GM12875 (cell line): ENCODE measurements around the gene ATL1.
"Not testable (repeated sequence)": the region's sequence is repeated elsewhere in the genome, so short reads cannot be mapped to it uniquely, and the experiment has no call there.

Experiments used
- H3K4me3 ChIP-seq: one replicate; pipeline ENCODE4 v1.5.1; 2011; ENCODE audit warnings: low read depth, low read length, control low read depth
- TF ChIP-seq, protein P1 (sequence below): IDR thresholded peaks from 2 replicates; pipeline ENCODE4 v1.5.1; 2011; ENCODE audit warnings: low read depth, mild to moderate bottlenecking, control low read depth, inconsistent platforms, low read length, moderate library complexity, borderline replicate concordance; ENCODE audit not compliant: insufficient read depth

ATL1 gene

DNA sequence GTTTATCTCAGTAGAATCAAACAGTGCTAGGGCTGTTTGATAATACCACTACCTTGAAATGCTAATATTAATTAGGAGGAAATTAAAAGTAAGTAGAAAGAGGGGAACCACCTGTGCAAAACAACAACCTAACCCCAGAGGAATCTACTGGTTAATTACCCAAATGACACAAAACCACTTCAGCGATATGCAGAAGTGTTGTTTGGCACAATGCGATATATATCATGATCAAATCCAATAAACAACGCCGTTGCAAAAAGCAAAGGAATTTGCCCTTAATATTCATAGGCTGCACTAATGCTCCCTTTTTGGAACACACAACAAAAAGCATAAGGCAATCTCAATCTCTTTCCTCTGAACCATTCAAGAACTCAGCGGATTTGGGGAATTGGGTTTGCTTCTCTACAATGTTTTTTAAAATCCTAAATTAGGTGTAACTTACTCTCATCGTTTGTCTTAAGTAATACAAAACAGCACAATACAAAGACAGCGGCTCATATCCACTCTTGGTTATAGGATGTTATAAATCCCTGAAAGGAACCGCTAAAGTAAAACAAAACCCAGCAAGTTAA, 29.1 kb upstream of the ATL1 start:
- TF ChIP-seq, protein P1, sequence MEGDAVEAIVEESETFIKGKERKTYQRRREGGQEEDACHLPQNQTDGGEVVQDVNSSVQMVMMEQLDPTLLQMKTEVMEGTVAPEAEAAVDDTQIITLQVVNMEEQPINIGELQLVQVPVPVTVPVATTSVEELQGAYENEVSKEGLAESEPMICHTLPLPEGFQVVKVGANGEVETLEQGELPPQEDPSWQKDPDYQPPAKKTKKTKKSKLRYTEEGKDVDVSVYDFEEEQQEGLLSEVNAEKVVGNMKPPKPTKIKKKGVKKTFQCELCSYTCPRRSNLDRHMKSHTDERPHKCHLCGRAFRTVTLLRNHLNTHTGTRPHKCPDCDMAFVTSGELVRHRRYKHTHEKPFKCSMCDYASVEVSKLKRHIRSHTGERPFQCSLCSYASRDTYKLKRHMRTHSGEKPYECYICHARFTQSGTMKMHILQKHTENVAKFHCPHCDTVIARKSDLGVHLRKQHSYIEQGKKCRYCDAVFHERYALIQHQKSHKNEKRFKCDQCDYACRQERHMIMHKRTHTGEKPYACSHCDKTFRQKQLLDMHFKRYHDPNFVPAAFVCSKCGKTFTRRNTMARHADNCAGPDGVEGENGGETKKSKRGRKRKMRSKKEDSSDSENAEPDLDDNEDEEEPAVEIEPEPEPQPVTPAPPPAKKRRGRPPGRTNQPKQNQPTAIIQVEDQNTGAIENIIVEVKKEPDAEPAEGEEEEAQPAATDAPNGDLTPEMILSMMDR, result no peak
- no peak overlapping the region for H3K4me3 ChIP-seq

DNA sequence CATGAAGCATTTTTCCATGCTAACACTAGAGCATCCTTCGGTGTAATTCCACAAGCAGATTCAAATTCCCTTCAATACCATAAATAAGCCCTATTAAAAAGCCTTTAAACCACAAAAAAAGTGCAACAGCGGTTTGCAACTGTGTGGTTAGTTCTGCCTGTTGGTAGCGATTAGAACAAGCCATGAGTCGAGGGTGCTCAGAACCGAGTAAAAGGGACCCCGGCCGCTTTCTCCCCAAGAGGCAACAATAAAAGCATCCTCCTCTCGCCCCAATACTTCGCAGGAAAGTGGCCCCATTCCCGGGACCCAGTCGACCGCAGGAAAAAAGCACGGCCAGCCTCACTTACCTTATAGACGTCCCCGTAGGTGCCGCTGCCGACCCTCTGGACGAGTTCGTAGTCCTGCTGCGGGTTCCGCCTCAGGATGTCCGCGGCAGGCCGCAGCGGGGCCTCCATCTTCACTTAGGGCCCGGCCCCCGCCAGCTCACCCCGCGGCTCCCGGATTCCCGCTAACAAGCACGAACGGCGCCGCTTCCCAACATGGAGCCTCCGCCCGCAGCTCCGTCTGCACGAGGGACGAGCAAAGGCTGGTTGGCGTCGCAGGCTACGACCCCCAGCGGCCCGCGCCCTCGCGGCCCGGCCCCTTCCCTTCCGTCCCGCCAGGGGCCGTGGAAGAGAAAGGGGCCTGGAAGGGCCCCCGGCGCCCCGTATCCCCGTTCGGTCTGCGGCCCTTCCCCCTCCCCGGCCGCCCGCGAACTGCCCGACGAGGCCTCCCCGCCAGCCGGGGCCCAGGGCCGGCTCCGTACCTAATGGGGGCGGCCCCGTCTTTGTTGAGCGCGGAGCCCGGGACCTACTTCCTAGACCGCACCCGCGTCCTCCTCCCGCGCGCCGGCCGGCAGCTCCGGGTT, 28.1 kb upstream of the ATL1 start:
- peak overlapping the region; percentile 97 for H3K4me3 ChIP-seq
- TF ChIP-seq, protein P1, result no peak

DNA sequence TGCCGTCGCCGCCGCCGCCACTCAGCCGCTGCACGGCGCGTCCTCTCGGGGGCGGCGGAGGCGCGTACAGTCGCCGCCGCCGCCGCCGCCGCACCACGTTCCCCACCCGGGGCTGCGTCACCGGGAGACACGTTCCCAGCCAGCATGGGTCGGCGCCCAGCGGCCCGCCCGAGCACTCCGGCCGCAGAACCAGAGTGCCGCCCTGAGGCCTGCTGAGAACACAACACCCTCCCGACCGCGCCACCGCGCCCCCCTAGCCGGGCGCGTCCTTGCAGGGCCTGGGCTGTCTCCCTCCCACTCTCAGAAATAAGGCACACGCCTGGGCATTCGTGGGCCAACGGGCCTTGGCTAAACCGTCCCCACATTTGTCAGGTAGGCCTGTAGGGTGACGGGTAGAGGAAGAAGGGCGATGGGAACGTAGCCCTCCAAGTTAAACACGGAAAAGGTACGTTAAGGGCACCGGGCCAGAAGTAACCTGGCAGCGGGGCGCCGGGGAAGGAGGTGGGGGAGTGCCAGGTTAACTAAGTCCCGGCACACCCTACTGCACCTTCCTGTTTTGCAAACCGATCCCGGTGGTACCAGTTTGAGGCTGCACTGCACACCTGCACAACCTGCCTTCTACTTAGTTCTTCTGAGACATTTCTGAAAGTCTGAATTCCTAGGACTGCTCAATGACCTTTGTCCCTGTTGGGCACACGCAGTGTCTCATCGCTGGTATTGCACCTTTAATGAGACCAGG, 27.3 kb upstream of the ATL1 start, which contains the start of gene MAP4K5:
MAP4K5 (minus strand) TSS at position 68 of the 739 bp plus-strand sequence. CDS start 520 bp downstream, outside the sequence.
- peak within 1 kb of the TSS; percentile 97 for H3K4me3 ChIP-seq
- TF ChIP-seq, protein P1, result peak; percentile 96

DNA sequence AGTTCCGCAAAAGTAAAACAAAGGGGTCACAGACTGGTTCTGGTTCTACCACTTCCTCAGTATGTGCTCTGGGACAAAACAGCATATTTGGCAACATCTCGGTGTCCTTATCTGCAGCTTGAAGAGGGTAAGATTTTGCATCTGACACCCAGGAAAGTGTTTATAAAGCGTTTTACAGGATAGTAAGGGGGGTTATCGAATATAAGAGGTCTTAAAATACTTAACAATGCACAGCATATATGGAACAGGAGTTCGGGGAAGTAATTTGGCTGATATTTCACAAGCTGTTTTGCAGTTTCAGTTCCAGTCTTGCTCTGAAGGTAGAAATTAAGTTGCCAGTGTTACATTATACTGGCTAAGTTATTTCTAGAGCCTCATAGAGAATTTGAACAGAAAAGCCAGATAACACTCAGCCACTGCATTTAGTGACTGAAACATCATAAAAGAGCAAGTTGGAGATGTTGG, 26.7 kb upstream of the ATL1 start:
- H3K4me3 ChIP-seq, result no peak overlapping the region
- TF ChIP-seq, protein P1, result no peak

DNA sequence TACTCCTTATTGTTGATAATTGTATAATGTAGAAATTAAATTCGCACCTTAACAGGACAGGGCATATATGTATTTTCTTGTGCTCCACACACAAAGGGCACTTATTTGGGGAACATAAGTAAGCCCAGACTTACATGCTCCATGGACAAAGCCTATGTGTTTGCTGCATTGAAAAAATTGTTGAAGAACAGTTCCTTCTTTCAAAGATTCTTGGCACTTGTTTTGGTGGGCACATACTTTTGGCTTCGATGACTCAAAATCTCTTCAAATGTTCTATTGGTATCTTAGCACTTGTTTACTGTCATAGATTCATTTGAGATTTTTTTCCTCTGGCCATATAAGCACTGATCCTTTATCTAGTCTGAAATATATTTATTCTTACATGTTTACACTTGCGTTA, 26.1 kb upstream of the ATL1 start:
- TF ChIP-seq, protein P1, result no peak
- H3K4me3 ChIP-seq, result no peak overlapping the region

DNA sequence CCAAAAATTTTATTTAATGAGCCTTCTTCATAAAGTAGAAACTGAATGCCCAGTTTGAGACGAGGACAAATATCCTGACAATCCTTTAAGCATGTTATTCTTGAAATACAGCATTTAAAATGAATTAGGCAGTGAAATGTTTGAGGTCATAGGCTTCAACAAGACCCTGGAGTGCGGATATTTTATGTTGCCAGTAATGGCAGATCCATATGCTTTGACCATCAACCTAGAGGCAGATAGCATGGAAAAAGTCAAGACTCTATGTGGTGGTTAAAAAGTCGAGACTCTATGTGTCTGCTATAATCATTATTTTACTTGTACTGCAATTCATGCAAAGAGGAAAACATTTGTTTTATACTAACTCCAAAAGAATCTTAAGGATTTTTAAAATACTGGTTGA, 25.5 kb upstream of the ATL1 start:
- H3K4me3 ChIP-seq, result no peak overlapping the region
- TF ChIP-seq, protein P1, result no peak

DNA sequence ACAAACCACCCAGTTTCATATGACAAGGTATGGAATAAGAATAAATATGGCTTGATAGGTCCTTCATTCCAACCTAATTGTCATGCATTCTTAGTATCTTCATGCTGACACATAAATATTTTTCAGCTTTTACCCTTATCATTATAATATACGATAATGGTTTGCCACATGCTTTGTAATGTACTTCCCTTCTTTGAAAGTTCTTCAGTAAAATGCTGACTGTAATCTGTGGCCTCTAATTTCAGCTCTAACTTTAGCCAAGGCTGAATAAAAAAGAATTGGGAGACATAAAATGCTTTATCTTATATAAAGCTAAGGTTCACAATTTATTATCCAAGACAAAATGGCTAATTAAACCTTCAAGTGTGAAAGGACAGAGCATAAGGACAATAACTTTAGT, 24.9 kb upstream of the ATL1 start:
- no peak overlapping the region for H3K4me3 ChIP-seq

DNA sequence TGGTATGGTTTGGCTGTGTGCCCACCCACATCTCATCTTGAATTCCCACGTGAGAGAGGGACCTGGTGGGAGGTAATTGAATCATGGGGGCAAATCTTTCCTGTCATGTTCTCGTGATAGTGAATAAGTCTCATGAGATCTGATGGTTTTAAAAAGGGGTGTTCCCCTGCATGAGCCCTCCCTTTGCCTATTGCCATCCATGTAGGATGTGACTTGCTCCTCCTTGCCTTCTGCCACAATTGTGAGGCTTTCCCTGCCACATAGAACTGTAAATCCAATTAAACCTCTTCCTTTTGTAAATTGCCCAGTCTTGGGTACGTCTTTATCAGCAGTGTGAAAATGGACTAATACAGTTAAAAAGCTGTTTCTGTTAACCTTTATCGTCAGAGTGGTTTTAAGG, 21.9 kb upstream of the ATL1 start:
- not testable (repeated sequence) for H3K4me3 ChIP-seq

More for the DNA sequence above, 24.9 kb upstream of the ATL1 start:
- TF ChIP-seq, protein P1, result no peak
